DMS53 (cell line): ENCODE results near the gene EPN2.
A peak's percentile ranks its signal among the peaks of the same experiment; 100 is the strongest.

Experiments used
- DNase-seq: peaks from one replicate; lab custom pipeline; 2025; lab: John Stamatoyannopoulos, UW

Gene EPN2

GRCh38 chr17:19381741-19382444, 144.7 kb downstream of the EPN2 start:
- no peak for DNase-seq

DNA sequence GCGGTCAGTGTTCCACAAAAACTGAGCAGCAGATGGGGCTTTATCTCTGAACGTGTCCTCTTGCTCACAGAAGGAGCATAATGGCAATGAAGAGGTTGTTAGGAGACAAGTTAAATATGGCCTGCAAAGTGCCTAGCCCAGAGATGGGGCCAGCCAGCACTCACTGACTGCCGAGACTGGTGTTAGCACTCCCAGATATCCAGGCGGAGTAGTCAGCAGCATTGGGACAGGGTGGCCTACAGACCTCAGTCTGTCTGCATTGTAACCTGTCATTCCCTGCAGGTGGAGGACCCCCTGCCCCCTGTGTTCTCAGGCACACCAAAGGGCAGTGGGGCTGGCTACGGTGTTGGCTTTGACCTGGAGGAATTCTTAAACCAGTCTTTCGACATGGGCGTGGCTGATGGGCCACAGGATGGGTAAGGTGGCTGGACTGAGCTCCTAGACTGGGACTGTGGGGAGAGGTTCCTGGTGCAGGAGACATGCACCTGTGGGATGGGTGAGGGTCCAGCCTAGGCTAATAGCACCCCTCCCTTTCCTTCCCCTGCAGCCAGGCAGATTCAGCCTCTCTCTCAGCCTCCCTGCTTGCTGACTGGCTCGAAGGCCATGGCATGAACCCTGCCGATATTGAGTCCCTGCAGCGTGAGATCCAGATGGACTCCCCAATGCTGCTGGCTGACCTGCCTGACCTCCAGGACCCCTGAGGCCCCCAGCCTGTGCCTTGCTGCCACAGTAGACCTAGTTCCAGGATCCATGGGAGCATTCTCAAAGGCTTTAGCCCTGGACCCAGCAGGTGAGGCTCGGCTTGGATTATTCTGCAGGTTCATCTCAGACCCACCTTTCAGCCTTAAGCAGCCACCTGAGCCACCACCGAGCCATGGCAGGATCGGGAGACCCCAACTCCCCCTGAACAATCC, 145.6 kb downstream of the EPN2 start:
- no peak for DNase-seq

DNA sequence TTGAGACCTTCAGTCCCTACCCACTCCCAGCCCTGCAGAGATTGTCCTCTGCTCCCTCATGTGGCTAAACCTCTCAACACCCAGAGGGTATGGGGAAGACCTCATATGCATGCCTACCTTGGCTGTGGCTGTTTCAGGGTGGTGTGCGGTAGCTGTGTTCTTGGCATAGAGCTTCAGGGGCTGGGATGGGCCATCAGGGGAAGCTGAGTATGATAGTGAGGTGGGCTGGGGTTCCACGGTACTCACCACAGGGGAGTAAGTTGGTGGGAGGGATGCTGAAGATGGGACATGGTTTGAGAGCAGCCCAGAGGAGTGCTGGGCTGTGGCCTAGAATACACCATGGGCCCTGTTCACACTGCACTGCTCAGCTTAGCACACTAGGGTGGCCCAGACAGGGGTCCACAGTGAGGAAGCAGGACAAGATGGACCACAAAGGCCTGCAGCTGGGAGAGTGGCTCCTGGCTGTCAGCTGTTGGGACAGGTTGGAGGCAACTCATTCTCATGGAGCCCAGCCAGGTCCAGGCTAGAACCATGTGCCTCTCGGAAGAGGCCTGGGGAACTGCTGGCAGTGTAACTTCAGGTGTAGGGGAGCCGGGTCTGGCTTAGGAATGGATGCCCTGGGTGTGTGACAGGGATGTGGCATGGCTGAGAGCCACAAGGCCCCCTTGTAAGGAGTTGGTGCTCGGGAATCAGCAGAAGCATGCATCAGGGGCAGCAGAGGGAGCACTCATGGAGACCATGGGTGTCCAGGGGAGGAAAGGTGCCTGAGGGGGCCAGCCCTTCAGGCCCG, 146.7 kb downstream of the EPN2 start:
- DNase-seq: no peak

DNA sequence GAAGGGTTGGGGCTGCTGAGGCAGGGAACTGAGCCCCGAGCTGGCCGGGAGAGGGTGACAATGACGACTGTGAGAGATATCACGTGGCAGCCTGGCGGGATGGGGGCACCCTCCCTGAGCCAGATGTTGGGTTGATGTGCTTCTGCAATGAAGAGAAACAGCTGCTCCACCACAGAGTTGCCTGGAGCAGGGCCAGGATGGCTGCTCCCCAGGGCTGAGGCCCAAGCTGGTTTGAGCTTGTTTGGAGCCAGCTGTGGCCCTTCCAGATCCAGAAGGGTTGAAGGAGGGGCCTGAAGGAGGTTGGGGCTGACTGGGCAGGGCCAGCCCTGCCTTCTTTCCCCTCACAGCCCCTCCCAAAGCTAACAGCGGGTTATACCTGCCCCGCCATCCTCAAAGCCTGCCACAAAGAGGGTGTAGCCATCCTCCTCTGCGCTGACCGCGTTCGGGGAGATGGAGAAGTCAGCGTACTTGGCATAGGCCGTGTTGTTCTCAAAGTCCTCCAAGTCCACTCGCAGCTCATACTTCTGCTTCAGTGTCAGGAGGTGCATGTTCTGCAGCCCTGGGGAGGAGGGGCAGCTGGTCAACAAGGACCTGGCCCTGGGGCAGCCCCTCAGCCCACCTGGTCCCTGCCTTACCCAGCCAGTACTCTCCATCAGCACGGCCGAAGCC, 147.7 kb downstream of the EPN2 start:
- DNase-seq: peak; percentile 30

DNA sequence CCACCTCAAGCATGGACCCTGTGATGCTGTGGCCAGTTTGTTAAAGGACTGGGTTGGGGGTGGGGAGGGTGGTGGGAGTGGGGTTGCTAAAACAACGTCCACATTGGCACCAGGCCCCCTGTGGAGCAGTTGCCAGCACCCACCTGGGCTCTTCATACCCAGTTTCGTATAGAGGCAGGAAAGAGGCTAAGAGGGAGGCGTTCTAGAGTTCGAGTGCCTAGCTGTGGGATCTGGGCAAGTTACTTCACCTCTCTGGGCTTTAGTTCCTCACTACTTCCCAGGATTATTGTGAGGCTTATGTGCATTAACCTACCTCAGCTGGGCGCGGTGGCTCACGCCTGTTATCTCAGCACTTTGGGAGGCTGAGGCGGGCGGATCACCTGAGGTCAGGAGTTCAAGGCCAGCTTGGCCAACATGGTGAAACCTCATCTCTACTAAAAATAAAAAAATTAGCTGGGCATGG, 148.4 kb downstream of the EPN2 start:
- no peak for DNase-seq
